OCI-M2 (cell line): Measurements from ENCODE around the gene BTNL8.
"Not testable (repeated sequence)": the region's sequence is repeated elsewhere in the genome, so short reads cannot be mapped to it uniquely, and the experiment has no call there.

Experiments
- DNase-seq: peaks from one replicate; lab custom pipeline; 2025; ENCODE audit not compliant: unreplicated experiment; lab: John Stamatoyannopoulos, UW

BTNL8 gene

DNA sequence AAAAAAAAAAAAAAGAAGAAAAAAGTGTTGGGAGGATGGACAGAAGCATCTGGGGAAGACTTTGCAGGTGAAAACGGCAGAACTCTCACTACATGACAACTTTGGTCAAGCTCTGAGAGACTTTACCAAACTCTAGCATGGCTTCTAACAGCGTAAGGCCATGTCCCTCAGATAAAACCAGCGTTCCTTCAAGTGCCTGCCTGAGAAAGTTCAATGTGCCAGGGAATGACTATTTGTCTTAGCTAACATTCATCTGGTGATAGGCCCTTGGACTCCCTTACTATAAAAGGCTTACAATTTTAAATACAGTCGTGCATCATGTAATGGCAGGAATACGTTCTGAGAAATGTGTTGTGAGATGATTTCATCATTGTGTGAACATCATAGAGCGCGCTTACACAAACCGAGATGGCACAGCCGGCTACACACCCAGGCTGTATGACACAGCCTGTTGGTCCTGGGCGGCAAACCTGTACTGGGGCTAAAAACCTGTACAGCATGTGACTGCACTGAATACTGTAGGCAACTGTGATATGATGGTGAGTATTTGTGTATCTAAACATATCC, 23.0 kb upstream of the BTNL8 start:
- no peak for DNase-seq

DNA sequence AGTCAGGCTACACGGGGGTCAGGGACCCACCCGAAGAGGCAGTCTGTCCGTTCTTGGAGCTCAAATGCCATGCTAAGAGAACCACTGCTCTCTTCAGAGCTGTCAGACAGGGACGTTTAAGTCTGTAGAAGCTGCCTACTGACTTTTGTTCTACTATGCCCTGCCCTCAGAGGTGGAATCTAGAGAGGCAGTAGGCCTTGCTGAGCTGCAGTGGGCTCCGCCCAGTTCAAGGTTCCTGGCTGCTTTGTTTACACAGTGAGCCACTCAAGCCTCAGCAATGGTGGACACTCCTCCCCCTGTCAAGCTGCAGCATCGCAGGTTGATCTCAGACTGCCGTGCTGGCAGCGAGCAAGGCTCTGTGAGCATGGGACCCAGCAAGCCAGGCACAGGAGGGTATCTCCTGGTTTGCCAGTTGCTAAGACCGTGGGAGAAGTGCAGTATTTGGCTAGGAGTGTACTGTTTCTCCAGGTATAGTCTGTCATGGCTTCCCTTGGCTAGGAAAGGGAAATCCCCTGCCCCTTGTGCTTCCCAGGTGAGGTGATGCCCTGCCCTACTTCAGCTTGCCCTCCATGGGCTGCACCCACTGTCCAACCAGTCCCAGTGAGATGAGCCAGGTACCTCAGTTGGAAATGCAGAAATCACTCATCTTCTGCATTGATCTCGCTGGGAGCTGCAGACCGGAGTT, 13.0 kb upstream of the BTNL8 start:
- DNase-seq, result not testable (repeated sequence)

DNA sequence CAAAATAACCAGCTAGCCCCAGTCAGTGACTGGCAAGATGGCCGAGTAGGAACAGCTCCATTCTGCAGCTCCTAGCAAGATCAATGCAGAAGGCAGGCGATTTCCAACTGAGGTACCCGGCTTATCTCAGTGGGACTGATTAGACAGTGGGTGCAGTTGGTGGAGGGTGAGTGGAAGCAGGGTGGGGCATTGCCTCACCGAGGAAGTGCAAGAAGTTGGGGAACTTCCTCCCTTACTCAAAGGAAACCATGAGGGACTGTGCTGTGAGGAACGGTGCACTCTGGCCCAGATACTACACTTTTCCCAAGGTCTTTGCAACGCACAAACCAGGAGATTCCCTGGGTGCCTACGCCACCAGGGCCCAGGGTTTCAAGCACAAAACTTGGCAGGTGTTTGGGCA, 9.6 kb upstream of the BTNL8 start:
- no peak for DNase-seq

DNA sequence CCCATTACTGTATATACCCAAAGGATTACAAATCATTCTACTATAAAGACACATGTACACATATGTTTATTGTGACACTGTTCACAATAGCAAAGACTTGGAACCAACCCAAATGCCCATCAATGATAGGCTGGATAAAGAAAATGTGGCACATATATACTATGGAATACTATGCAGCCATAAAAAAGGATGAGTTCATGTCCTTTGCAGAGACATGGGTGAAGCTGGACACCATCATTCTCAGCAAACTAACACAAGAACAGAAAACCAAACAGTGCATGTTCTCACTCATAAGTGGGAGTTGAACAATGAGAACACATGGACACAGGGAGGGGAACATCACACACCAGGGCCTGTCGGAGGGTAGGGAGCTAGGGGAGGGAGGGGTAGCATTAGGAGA, 3.6 kb upstream of the BTNL8 start:
- not testable (repeated sequence) for DNase-seq

DNA sequence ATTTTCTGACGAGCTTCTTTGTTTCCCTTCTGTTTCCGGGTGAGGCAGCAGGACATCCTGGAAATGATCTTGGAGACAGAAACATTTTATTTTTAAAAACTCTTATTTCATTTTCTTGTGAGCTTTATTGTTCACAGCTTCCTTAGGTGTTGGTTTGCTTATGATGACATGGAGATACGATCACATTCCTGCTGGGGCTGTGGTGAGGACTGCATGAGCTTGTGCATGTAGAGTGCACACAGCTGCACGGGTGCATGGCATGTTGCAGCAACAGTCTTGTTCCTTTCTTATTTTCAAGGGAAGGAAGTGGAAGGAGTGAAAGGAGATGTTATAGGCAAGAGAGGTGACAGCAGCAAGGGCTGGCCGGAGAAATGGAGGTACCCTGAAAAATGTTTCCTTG, 1.2 kb downstream of the BTNL8 start:
- DNase-seq, result no peak

DNA sequence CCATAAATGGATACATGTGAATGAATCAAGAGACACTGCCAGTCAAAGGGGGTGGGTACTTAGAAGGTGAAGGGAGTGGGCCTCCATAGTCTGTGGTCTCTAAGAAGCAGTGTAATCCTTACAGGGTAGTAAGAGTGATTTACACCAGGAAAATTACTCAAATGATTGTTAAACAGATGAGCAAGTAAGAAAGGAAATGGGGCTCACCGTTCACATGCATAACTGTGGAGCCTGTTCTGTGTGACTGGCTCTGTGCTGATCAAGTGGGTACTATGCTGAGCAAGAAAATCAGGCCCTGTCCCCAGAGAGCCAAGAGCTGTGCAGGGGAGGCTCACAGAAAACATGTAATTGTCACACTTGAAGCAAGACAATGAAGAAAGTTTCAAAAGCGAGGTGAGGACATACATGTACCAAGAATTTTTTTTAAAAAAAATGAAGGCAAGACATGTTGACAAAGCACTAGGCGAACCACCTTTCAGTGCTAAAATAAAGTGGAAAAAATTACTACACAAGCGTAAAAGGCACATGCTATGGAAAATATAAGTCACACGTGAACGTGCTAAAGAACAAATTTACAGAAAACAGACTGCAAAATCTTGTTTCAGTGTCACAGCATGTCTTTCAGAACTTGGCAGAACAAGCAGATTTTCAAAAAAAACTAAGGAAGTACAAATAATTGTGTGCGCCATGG, 2.5 kb downstream of the BTNL8 start:
- no peak for DNase-seq

DNA sequence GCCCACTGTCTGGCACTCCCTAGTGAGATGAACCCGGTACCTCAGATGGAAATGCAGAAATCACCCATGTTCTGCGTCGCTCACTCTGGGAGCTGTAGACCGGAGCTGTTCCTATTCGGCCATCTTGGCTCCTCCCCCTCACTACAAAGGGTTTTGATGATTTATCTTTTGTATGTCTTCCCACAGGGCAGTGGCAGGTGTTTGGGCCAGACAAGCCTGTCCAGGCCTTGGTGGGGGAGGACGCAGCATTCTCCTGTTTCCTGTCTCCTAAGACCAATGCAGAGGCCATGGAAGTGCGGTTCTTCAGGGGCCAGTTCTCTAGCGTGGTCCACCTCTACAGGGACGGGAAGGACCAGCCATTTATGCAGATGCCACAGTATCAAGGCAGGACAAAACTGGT, 9.4 kb downstream of the BTNL8 start:
- no peak for DNase-seq

DNA sequence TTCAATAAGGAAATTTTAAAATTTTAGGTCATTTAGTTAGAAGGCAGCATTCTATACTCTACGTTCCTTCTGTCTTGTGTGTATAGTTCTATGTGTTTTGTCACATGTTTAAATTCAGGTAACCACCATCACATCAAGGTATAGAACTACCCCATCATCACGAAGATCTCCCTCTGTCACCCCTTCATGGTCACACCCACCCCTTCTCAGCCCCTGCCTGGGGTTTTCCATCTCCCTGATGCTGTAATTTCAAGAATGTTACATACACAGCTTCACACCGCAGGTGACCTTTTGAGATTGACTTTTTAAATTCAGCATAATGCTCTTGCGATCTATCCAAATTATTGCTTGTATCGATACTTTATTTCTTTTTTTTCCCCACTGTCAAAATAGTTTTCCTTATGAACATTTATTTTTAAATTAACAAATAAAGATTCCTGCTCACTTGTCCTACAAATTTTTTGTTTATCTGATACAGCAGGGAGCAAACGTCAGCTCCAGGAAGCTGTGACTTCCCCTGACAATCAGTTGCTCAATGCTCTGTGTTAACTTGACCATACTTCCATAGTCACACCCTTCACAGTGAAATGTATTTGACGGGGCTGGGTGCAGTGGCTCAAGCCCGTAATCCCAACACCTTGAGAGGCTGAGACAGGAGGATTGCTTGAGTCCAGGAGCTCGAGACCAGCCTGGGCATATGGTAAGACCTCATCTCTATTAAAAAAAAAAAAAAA, 10.2 kb downstream of the BTNL8 start:
- no peak for DNase-seq

DNA sequence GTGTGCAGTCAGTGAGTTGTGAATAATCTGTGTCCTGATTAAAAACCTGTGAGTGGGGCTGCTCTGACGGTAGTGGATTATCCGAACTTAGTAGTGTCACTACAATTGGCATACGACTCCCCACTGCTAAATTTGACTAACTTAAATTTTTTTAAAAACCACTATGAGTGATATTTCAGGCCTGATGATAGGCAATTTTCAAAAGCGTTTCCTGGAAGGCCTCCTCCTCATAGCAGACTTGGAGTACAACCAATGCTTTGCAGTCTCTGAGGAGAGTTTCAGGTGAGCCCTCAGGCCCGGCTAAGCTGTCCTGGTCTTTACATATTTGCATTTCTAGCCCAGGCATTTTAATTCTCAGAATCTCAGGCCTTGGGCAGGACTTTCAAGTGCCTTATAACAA, 10.8 kb downstream of the BTNL8 start:
- no peak for DNase-seq

DNA sequence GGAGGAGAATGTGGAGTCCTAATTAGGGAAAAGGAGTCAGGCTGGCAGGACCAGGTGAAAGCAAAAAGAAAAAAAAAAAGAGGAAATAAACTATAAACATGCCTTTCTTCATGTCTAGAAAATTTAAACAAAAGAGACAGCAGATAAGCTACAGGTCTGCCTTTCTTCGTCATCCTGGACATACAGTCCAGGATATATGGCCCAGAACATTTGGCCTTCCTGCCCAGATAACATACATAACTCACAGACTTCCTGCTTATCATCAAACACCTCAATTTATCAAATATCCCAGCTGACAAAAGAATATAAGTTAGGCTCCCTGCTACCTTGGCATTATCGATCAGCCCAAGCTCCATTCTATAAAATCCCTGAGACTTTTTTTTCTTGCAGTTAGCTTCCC, 11.2 kb downstream of the BTNL8 start:
- no peak for DNase-seq

DNA sequence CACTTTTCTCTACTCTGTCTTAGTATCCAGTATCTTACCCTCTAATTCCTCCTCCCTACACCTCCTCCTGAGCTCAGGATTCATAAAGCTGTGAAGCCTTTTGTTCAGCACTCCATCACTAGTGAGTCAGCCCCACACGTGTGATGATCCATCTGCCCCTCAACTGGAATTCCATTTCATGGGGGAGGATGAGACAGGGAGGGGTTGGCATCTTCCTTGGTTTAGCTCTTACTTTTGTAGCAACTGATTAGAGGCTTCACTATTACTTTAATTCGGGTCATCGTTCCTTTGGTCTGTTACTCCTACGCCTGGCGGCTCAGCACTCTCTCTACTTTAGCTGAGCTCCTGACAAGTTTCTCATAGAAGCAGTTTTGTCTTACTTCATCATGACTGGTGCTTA, 11.8 kb downstream of the BTNL8 start:
- DNase-seq, result no peak

DNA sequence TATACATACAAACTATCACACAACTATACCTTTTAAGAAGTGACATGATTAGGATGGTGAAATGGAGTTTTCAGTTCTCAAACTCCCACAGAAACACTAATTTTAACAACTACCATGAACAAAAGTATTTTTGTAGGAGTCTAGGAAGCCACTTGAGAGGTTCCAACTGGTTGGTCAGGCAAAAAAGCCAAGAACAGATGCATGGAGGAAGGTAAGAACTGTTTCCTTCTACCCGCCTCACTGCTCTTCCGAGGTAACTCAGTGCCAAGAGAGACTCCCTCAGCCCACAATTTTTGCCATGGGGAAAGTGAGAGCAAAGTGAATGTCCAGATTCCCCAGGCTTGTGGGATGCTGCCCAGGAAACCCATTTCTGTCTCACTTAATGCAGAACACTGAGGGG, 15.7 kb downstream of the BTNL8 start:
- no peak for DNase-seq

DNA sequence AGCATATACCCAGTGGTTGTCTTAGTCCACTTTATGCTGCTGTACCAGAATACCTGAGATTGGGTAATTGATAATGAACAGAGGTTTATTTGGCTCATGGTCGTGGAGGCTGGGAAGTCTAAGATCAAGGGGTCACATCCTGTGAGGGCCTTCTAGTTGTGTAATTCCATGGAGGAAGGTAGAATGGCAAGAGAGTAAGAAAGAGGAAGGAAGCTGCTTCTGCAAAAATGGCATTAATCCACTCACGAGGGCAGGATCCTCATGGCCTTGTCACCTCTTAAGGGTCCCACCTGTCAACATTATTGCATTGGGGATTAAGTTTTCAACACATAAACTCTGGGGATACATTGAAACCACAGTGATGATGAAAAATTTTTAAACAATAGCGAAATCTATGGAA, 17.0 kb downstream of the BTNL8 start:
- DNase-seq, result no peak

DNA sequence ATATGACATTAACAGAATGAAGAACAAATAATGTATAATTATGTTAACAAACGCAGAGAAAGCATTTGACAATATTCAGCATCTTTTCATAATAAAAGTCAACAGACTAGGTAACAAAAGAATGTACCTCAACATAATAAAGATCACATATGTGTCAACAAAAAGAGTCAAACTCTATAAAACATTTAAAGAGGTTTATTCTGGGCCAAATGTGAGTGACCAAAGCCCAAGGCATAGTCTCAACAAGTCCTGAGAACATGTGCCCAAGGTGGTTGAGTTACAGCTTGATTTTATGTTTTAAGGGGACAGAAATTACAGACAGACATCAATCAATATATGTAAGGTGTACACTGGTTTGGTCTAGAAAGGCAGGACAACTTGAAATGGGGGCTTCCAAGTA, 19.4 kb downstream of the BTNL8 start:
- DNase-seq, result no peak

DNA sequence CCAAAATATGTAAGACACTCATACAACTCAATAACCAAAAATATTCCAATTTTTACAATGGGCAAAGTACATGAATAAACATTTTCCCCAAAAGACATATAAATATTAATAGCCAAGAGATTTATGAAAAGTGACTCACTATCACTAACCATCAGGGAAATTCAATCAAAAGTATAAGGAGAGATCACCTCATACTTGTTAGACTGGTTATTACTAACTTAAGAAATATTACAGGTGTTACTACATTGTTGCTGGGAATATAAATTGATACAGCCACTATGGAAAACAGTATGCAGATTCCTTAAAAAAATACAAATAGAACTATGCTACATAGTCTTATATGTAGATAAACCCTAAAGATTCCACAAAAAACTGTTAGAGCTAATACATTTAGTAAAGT, 21.8 kb downstream of the BTNL8 start:
- DNase-seq, result no peak

DNA sequence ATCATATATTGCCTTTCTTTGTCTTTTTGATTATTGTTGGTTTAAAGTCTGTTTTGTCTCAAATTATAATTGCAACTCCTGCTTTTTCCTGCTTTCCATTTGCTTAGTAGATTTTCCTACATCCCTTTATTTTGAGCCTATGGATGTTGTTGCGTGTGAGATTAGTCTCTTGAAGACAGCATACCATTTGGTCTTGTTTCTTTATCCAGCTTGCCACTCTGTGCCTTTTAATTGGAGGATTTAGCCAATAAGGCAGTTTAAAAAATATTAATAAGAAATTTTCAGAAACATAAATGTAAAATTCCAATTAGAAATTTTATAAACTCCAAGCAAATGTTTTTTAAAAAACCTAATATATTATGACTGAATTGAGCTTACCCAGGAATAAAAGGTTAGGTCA, 24.0 kb downstream of the BTNL8 start:
- DNase-seq, result no peak

DNA sequence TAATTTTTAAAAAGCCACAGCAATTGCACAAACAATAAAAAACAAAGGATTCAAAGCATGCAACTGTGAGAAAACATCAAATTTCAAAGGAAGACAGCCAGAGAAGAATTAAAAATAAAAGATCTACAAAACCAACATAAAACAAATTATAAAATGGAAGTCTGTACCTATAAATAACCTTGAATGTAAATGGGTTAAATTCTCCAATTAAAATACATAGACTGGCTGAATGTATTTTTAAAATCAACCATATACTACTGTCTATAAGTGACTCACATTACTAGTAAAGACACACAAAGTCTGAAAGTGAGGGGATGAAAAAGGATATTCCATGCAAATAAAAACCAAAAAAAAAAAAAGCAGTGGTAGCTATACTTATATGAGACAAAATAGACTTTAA, 33.7 kb downstream of the BTNL8 start:
- no peak for DNase-seq

DNA sequence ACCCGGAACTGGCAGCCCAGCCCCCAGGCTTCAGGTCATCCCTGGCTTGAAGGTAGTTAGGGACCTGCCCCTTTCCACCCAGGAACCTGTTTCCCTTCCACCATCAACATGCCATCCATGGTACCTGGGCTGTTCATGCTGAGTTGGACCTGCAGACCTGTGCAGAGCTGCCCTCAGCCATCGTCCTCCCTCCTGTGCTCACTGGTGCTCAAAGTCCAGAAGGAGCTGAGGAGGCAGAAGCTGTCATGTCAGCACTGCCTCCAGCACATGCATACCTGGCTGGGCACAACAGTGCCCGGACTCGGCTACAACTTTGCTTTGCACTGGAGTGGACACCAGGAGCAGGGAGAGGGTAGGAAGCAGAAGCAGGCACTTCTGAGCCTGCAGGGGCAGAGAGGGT, 36.2 kb downstream of the BTNL8 start:
- DNase-seq, result no peak

DNA sequence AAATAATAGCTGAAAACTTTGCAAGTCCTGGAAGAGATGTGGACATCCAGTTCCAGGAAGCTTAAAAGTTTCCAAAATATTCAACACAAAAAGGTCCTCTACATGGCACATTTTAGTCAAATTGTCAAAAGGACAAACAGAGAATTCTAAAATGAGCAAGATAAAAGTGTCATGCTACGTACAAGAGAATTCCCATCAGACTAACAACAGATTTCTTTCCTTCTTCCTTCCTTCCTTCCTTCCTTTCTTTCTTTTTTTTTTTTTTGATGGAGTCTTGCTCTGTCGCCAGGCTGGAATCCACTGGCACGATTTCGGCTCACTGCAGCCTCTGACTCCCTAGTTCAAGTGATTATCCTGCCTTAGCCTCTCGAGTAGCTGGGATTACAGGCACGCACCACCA, 39.3 kb downstream of the BTNL8 start:
- no peak for DNase-seq

DNA sequence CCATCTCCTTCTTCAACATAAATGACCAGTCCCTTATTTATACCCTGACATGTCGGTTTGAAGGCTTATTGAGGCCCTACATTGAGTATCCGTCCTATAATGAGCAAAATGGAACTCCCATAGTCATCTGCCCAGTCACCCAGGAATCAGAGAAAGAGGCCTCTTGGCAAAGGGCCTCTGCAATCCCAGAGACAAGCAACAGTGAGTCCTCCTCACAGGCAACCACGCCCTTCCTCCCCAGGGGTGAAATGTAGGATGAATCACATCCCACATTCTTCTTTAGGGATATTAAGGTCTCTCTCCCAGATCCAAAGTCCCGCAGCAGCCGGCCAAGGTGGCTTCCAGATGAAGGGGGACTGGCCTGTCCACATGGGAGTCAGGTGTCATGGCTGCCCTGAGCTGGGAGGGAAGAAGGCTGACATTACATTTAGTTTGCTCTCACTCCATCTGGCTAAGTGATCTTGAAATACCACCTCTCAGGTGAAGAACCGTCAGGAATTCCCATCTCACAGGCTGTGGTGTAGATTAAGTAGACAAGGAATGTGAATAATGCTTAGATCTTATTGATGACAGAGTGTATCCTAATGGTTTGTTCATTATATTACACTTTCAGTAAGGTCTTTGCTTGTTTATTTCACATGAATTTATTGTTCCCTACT, 51.5 kb downstream of the BTNL8 start:
- no peak for DNase-seq

DNA sequence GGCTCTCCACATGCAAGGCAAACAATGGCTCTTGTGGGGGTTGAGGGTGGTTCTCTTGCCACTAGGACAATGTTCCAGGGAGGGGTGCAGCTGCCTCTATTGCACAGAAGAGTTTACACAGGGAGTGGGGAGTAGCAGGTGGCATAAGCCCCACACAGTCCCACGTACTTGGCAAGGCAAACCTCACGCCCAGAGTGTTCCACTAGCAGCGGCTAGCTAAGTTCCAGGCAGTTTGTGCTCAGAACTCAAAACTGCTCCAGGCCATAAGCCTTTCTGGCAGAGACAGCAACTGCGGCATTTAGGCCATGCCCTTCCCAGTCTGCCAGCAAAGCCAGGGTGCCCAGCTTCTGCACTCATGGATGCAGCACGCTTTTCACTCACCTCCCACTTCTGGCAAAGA, 60.7 kb downstream of the BTNL8 start:
- DNase-seq, result no peak

DNA sequence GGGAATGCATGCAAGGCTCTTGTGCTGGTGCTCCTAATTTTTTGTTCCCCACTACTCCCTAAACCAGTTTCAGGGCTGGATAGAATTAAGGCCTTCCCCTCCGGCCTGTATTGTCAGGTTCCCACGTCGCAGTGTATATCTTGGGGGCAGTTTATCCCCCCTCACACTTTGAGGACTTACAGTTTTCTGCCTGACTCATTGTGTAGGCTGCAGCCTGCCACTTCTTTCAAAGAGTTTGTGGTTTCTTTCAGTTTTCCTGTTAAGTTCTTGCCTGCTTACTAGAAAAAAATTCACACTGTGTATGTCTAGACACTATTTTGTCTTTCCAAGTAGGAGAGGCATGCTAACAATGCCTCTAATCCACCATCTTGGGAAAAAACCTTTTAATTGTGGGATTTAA, 61.2 kb downstream of the BTNL8 start:
- DNase-seq, result no peak
